Hepatocyte (in vitro differentiated cells): Measurements from ENCODE around the gene PRDM16. TPM values are rescaled to one million over a fixed set of nuclear protein-coding genes. Genes with fewer than 3 reads are reported as not detected.

Source experiments
- DNase-seq: peaks from one replicate; pipeline ENCODE4 v3.0.0-alpha.2; 2016; ENCODE audit warnings: low spot score
- H2AFZ ChIP-seq: fragments of 200-600 bp; sonication (generic); 2 replicates; pipeline ENCODE4 v1.6.0; 2016; ENCODE audit warnings: antibody characterized with exemption, mild to moderate bottlenecking
- H3K27ac ChIP-seq: fragments of 200-600 bp; sonication (generic); 2 replicates; pipeline ENCODE4 v1.5.1; 2016; ENCODE audit warnings: mild to moderate bottlenecking
- H3K27me3 ChIP-seq: fragments of 200-600 bp; sonication (generic); 2 replicates; pipeline ENCODE4 v1.6.1; 2016
- H3K36me3 ChIP-seq: fragments of 200-600 bp; sonication (generic); replicated peaks from 2 replicates; pipeline ENCODE4 v1.5.1; 2016; ENCODE audit warnings: low read depth; ENCODE audit not compliant: insufficient read depth
- H3K4me1 ChIP-seq: fragments of 200-600 bp; sonication (generic); 2 replicates; pipeline ENCODE4 v1.5.1; 2016; ENCODE audit warnings: mild to moderate bottlenecking, moderate library complexity; ENCODE audit not compliant: insufficient read depth
- H3K4me2 ChIP-seq: fragments of 200-600 bp; sonication (generic); 2 replicates; pipeline ENCODE4 v1.6.0; 2016
- H3K4me3 ChIP-seq: fragments of 200-600 bp; sonication (generic); 2 replicates; pipeline ENCODE4 v1.5.1; 2016; ENCODE audit warnings: mild to moderate bottlenecking
- H3K79me2 ChIP-seq: fragments of 200-600 bp; sonication (generic); 2 replicates; pipeline ENCODE4 v1.6.0; 2017; ENCODE audit warnings: mild to moderate bottlenecking
- H3K9me2 ChIP-seq: fragments of 200-600 bp; sonication (generic); replicated peaks from 2 replicates; pipeline ENCODE4 v1.6.0; 2017; ENCODE audit warnings: mild to moderate bottlenecking; ENCODE audit not compliant: insufficient read depth
- H3K9me3 ChIP-seq: fragments of 200-600 bp; sonication (generic); 2 replicates; pipeline ENCODE4 v1.5.1; 2016; ENCODE audit warnings: low read depth, mild to moderate bottlenecking
- H4K20me1 ChIP-seq: fragments of 200-600 bp; sonication (generic); 2 replicates; pipeline ENCODE4 v1.6.0; 2016; ENCODE audit warnings: mild to moderate bottlenecking; ENCODE audit not compliant: insufficient read depth, poor library complexity, severe bottlenecking
- CTCF ChIP-seq: fragments of 200-600 bp; sonication (generic); IDR thresholded peaks from 2 replicates; pipeline ENCODE4 v1.5.1; 2016; ENCODE audit warnings: antibody characterized with exemption, mild to moderate bottlenecking; ENCODE audit not compliant: poor library complexity
- EZH2 ChIP-seq: fragments of 200-600 bp; sonication (generic); IDR thresholded peaks from 2 replicates; pipeline ENCODE4 v1.6.1; 2016; ENCODE audit warnings: antibody characterized with exemption, mild to moderate bottlenecking, borderline replicate concordance
- EZH2phosphoT487 ChIP-seq: fragments of 200-600 bp; sonication (generic); IDR thresholded peaks from one replicate; pipeline ENCODE4 v1.6.1; 2018; ENCODE audit warnings: antibody characterized with exemption, mild to moderate bottlenecking, low read depth, moderate library complexity; ENCODE audit not compliant: unreplicated experiment, severe bottlenecking
- WGBS: methylation state at CpG from one replicate; pipeline ENCODE4 v1.1.6; 2016; ENCODE audit warnings: low lambda C conversion rate; ENCODE audit errors: missing lambda C conversion rate; 5-methylcytosine and 5-hydroxymethylcytosine counted together
- polyA plus RNA-seq: library from polyadenylated mRNA; unstranded; fragments of >200 nt; fragmentation: Nextera tagmentation; extraction: Ambion mirVana; gene quantifications from 2 replicates; pipeline ENCODE4 v1.2.1, GENCODE V29; 2016
- total RNA-seq: library from RNA; depleted of rRNA; stranded (reverse); fragments of >200 nt; gene quantifications from 2 replicates; pipeline ENCODE4 v1.2.3, GENCODE V29; 2014

The PRDM16 gene
- total and polyA plus RNA-seq, 2 experiments from 2014 or later: 8.1 to 9.9 TPM

- peaks cover 44% of the 10 kb centered on the region for H3K4me1 ChIP-seq
- no peak for DNase-seq
- TF ChIP-seq CTCF (no peak), EZH2phosphoT487 (no peak), EZH2 (no peak)
- 75% methylated on average over 24 of the region's 24 CpGs for WGBS
- H3K9me3 ChIP-seq: no peaks in the 10 kb centered on the region
- H3K4me3 ChIP-seq: no peak overlapping the region
- H3K9me2 ChIP-seq: no peaks in the 10 kb centered on the region
- peak overlapping the region; percentile 95 for H3K27ac ChIP-seq
- H3K79me2 ChIP-seq: peaks cover 26% of the 10 kb centered on the region
- H2AFZ ChIP-seq: no peak overlapping the region
- peak overlapping the region; percentile 47 for H3K4me2 ChIP-seq
- H3K36me3 ChIP-seq: no peaks in the 10 kb centered on the region
- no peaks in the 10 kb centered on the region for H3K27me3 ChIP-seq
- no peaks in the 10 kb centered on the region for H4K20me1 ChIP-seq
Observed at GRCh38 chr1:3459051-3459908, 390.3 kb downstream of the PRDM16 start.

DNA sequence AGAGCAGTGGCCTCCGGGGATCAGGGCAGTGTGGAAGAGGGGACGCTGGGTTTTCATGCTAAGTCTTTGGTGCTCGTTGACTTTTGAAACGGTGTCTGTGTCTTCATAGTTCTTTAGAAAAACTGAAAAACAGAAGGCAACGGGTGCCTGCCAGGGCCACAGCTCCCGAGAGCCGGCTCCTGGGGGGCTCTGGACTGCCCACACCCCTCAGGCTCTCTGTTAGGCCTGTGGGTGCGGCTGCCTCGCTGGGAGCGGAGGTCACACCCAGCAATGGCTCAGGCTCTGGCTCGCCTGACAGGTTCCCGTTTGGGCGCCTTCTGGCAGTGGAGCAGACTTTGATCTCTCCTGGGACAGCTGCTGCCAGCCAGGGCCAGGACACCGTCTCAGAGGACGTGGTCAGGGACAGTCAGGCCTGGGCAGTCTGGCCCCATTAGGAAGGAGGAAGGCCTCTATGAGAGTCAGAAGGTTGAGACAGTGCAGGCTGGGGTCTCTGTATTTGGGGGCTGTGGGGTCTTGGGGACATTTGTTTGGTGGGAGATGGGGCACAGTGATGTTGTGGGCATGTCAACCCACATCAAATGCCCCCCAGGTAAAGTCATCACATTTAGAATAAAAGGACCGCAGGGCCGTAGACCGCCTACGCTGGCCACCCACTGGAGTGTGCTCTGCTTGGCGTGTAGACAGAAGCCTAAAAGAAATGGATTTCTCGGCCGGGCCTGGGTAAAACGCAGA lies 391.1 kb downstream of the PRDM16 start:
- Histone ChIP-seq H3K36me3 (no peaks in the 10 kb centered on the region), H2AFZ (no peak overlapping the region), H3K4me3 (no peak overlapping the region), H3K4me1 (peaks cover 44% of the 10 kb centered on the region), H4K20me1 (no peaks in the 10 kb centered on the region), H3K9me2 (no peaks in the 10 kb centered on the region), H3K27me3 (no peaks in the 10 kb centered on the region), H3K27ac (peak overlapping the region; percentile 95), H3K79me2 (peaks cover 25% of the 10 kb centered on the region), H3K9me3 (no peaks in the 10 kb centered on the region), H3K4me2 (peak overlapping the region; percentile 47)
- TF ChIP-seq EZH2phosphoT487 (no peak), CTCF (no peak), EZH2 (no peak)
- 59% methylated on average over 23 of the region's 23 CpGs for WGBS
- DNase-seq: peak; percentile 86

- peak; percentile 19 for DNase-seq
- no peak overlapping the region for H3K4me3 ChIP-seq
- no peaks in the 10 kb centered on the region for H3K9me3 ChIP-seq
- peaks cover 44% of the 10 kb centered on the region for H3K4me1 ChIP-seq
- no peaks in the 10 kb centered on the region for H3K27me3 ChIP-seq
- no peaks in the 10 kb centered on the region for H3K9me2 ChIP-seq
- no peaks in the 10 kb centered on the region for H3K36me3 ChIP-seq
- peak overlapping the region; percentile 47 for H3K4me2 ChIP-seq
- TF ChIP-seq EZH2 (no peak), EZH2phosphoT487 (no peak), CTCF (no peak)
- H2AFZ ChIP-seq: no peak overlapping the region
- peak overlapping the region; percentile 95 for H3K27ac ChIP-seq
- no peaks in the 10 kb centered on the region for H4K20me1 ChIP-seq
- peaks cover 19% of the 10 kb centered on the region for H3K79me2 ChIP-seq
- WGBS: 47% methylated on average over 14 of the region's 14 CpGs
Observed at GRCh38 chr1:3460672-3461131, 391.7 kb downstream of the PRDM16 start.
